HEK293 (cell line): ENCODE data around the gene STK32A.

ENCODE experiments used
- CTCF ChIA-PET: fragments of 350-600 bp; formaldehyde crosslinking; extraction: SDS; loops from one replicate; lab custom pipeline; 2021; ENCODE audit warnings: antibody characterized with exemption; lab: Yijun Ruan, JAX
- POLR2A ChIA-PET: fragments of 300-600 bp; formaldehyde crosslinking; extraction: SDS; loops from one replicate; lab custom pipeline; 2020; ENCODE audit warnings: antibody characterized with exemption, inconsistent platforms; lab: Yijun Ruan, JAX
- H3K27ac ChIP-seq: fragments of 200-500 bp; sonication (Bioruptor generic); 2 replicates; pipeline ENCODE4 v1.5.1; 2014; ENCODE audit warnings: low read depth, low read length, control low read depth, inconsistent platforms; ENCODE audit errors: extremely low read depth
- H3K36me3 ChIP-seq, 2 experiments: fragments of 200-500 bp in 1 of 2; sonication (Bioruptor generic) in 1 of 2; 1 replicate in 1 of 2; 2 replicates in 1 of 2; pipeline ENCODE4 v1.5.1; 2014 to 2017; ENCODE audit warnings: inconsistent platforms in 2 of 2, low read length in 2 of 2; ENCODE audit not compliant: control insufficient read depth in 2 of 2, insufficient read depth in 1 of 2
- H3K4me1 ChIP-seq: fragments of 200-500 bp; sonication (Bioruptor generic); 2 replicates; pipeline ENCODE4 v1.5.1; 2014; ENCODE audit warnings: mild to moderate bottlenecking, low read length, inconsistent platforms; ENCODE audit not compliant: control insufficient read depth, insufficient read depth
- H3K4me3 ChIP-seq: 2 replicates; pipeline ENCODE4 v1.5.1; 2011; ENCODE audit warnings: low read depth, mild to moderate bottlenecking, control low read depth, low read length, moderate library complexity
- H3K9me3 ChIP-seq: fragments of 200-500 bp; sonication (Bioruptor generic); 2 replicates; pipeline ENCODE4 v1.5.1; 2014; ENCODE audit warnings: low read depth, low read length, inconsistent platforms; ENCODE audit not compliant: control insufficient read depth, insufficient read depth
- KLF10 ChIP-seq: fragments of 450-650 bp; IDR thresholded peaks from 2 replicates; pipeline ENCODE4 v1.5.1; 2018; ENCODE audit warnings: missing biosample characterization, mild to moderate bottlenecking, missing genetic modification characterization
- PRDM6 ChIP-seq: fragments of 450-650 bp; formaldehyde crosslinking; IDR thresholded peaks from 2 replicates; pipeline ENCODE4 v1.5.1; 2017; ENCODE audit warnings: missing biosample characterization, missing genetic modification characterization
- ZBTB49 ChIP-seq: fragments of 450-650 bp; formaldehyde crosslinking; IDR thresholded peaks from 2 replicates; pipeline ENCODE4 v1.5.1; 2016; ENCODE audit warnings: missing biosample characterization, missing genetic modification characterization, low read depth
- ZEB2 ChIP-seq: fragments of 450-650 bp; formaldehyde crosslinking; IDR thresholded peaks from 2 replicates; pipeline ENCODE4 v1.5.1; 2016; ENCODE audit warnings: missing biosample characterization, missing genetic modification characterization
- ZNF146 ChIP-seq: fragments of 450-650 bp; formaldehyde crosslinking; IDR thresholded peaks from 2 replicates; pipeline ENCODE4 v1.5.1; 2016; ENCODE audit warnings: missing biosample characterization, missing genetic modification characterization
- ZNF266 ChIP-seq: fragments of 450-650 bp; formaldehyde crosslinking; IDR thresholded peaks from 2 replicates; pipeline ENCODE4 v1.5.1; 2016; ENCODE audit warnings: missing biosample characterization, missing genetic modification characterization, low read depth
- ZNF354C ChIP-seq: fragments of 450-650 bp; formaldehyde crosslinking; IDR thresholded peaks from 2 replicates; pipeline ENCODE4 v1.5.1; 2016; ENCODE audit warnings: missing biosample characterization, missing genetic modification characterization, low read depth, borderline replicate concordance
- ZNF404 ChIP-seq: fragments of 450-650 bp; formaldehyde crosslinking; IDR thresholded peaks from 2 replicates; pipeline ENCODE4 v1.5.1; 2017; ENCODE audit warnings: missing biosample characterization, missing genetic modification characterization
- ZNF518A ChIP-seq: fragments of 450-650 bp; formaldehyde crosslinking; conservative IDR thresholded peaks from 2 replicates; pipeline ENCODE4 v1.5.1; 2016; ENCODE audit warnings: low read depth, missing biosample characterization, missing genetic modification characterization
- ZNF548 ChIP-seq: fragments of 450-650 bp; formaldehyde crosslinking; IDR thresholded peaks from 2 replicates; pipeline ENCODE4 v1.5.1; 2016; ENCODE audit warnings: missing biosample characterization, missing genetic modification characterization
- ZNF621 ChIP-seq: fragments of 450-650 bp; formaldehyde crosslinking; IDR thresholded peaks from 2 replicates; pipeline ENCODE4 v1.5.1; 2017; ENCODE audit warnings: missing biosample characterization, missing genetic modification characterization
- ZNF623 ChIP-seq: fragments of 450-650 bp; formaldehyde crosslinking; IDR thresholded peaks from 2 replicates; pipeline ENCODE4 v1.5.1; 2016; ENCODE audit warnings: missing biosample characterization, missing genetic modification characterization
- ZNF660 ChIP-seq: fragments of 450-650 bp; IDR thresholded peaks from 2 replicates; pipeline ENCODE4 v1.5.1; 2018; ENCODE audit warnings: missing biosample characterization, mild to moderate bottlenecking, missing genetic modification characterization
- TF ChIP-seq, protein P1 (sequence below): fragments of 450-650 bp; formaldehyde crosslinking; IDR thresholded peaks from 2 replicates; pipeline ENCODE4 v1.5.1; 2016; ENCODE audit warnings: missing biosample characterization, missing genetic modification characterization

The STK32A gene

GRCh38 chr5:147403651-147404640, 169.1 kb downstream of the STK32A start:
- Histone ChIP-seq H3K4me1 (no peaks in the 10 kb centered on the region), H3K4me3 (no peak overlapping the region), H3K36me3 (peaks cover 0 to 31% of the 10 kb centered on the region in 2 experiments; a peak in 1 of 3 replicates), H3K9me3 (no peaks in the 10 kb centered on the region), H3K27ac (no peak overlapping the region)
- ChIA-PET CTCF (interaction anchor here (0.7 to 1.2 kb wide), 3 partner anchors 13 to 116 kb away, joined by 3 read pairs; no protein-coding TSS in a partner anchor), POLR2A (no interaction called here)
- TF ChIP-seq, protein P1, sequence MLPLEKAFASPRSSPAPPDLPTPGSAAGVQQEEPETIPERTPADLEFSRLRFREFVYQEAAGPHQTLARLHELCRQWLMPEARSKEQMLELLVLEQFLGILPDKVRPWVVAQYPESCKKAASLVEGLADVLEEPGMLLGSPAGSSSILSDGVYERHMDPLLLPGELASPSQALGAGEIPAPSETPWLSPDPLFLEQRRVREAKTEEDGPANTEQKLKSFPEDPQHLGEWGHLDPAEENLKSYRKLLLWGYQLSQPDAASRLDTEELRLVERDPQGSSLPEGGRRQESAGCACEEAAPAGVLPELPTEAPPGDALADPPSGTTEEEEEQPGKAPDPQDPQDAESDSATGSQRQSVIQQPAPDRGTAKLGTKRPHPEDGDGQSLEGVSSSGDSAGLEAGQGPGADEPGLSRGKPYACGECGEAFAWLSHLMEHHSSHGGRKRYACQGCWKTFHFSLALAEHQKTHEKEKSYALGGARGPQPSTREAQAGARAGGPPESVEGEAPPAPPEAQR (tag by site-specific recombination) = no peak
- TF ChIP-seq ZEB2 = no peak
- no peak for TF ChIP-seq ZNF404
- TF ChIP-seq ZNF146 = no peak
- no peak for TF ChIP-seq ZNF266 (tag by site-specific recombination)

- no peaks in the 10 kb centered on the region for H3K4me1 ChIP-seq
- H3K4me3 ChIP-seq = no peak overlapping the region
- no peaks in the 10 kb centered on the region for H3K9me3 ChIP-seq
- ChIA-PET POLR2A (no interaction called here), CTCF (interaction anchor here (0.7 to 1.2 kb wide), 2 partner anchors 14 to 117 kb away, joined by 3 read pairs; no protein-coding TSS in a partner anchor)
- no peak overlapping the region for H3K27ac ChIP-seq
- peaks cover 0 to 30% of the 10 kb centered on the region in 2 experiments; a peak in 1 of 3 replicates for H3K36me3 ChIP-seq
- TF ChIP-seq ZNF660 = no peak
Observed at GRCh38 chr5:147404706-147405105, 169.9 kb downstream of the STK32A start.

DNA sequence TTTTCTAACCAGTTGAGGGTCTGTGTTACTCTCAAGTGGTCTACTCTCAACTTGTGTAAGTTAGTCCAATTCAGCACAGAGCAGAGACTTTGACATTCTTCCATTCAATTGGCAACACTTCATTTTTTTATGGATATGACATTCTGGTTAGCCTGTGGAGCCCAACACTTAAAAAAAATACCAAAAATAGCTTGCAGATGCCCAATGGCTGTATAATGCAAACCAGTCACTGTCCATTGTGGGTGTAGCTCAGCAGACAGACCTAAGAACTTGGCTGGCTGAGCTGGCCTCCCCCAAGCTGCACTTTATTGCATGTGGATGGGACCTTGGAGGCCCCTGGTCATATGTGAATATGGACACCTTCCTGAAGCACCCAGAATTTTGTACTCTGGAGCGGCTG, 171.8 kb downstream of the STK32A start:
- no peaks in the 10 kb centered on the region for H3K9me3 ChIP-seq
- POLR2A ChIA-PET = no interaction called here
- no peaks in the 10 kb centered on the region for H3K4me1 ChIP-seq
- no peak overlapping the region for H3K4me3 ChIP-seq
- no peak overlapping the region for H3K27ac ChIP-seq
- no peak for TF ChIP-seq ZNF623
- TF ChIP-seq, all 188 proteins: peak for 0
- CTCF ChIA-PET = interaction anchor here (0.8 kb wide), 1 partner anchor 15 kb away, joined by 4 read pairs; no protein-coding TSS in a partner anchor
- H3K36me3 ChIP-seq = peaks cover 0 to 22% of the 10 kb centered on the region in 2 experiments; a peak in 1 of 3 replicates

GRCh38 chr5:147407094-147407681, 172.4 kb downstream of the STK32A start:
- no peak overlapping the region for H3K4me3 ChIP-seq
- ChIA-PET POLR2A (no interaction called here), CTCF (interaction anchor here (0.8 kb wide), 1 partner anchor 15 kb away, joined by 4 read pairs; no protein-coding TSS in a partner anchor)
- no peaks in the 10 kb centered on the region for H3K9me3 ChIP-seq
- H3K27ac ChIP-seq = no peak overlapping the region
- no peaks in the 10 kb centered on the region for H3K4me1 ChIP-seq
- H3K36me3 ChIP-seq = peaks cover 0 to 23% of the 10 kb centered on the region in 2 experiments; a peak in 1 of 3 replicates
- TF ChIP-seq ZNF518A (tag by site-specific recombination) = no peak
- no peak for TF ChIP-seq PRDM6 (tag by site-specific recombination)
- no peak for TF ChIP-seq ZNF354C (tag by site-specific recombination)
- TF ChIP-seq KLF10 (tag by site-specific recombination) = no peak
- no peak for TF ChIP-seq ZNF621 (tag by site-specific recombination)
- TF ChIP-seq ZBTB49 (tag by site-specific recombination) = no peak
- TF ChIP-seq ZNF548 (tag by site-specific recombination) = no peak
- TF ChIP-seq ZNF146 = no peak
